NCI-H2107 treated with DMSO at 0.1 percent for 48 hours (cell line): ENCODE results near the gene CCNA1.

Experiments
- DNase-seq: peaks from one replicate; lab custom pipeline; 2025; ENCODE audit not compliant: unreplicated experiment; lab: John Stamatoyannopoulos, UW

The CCNA1 gene

DNA sequence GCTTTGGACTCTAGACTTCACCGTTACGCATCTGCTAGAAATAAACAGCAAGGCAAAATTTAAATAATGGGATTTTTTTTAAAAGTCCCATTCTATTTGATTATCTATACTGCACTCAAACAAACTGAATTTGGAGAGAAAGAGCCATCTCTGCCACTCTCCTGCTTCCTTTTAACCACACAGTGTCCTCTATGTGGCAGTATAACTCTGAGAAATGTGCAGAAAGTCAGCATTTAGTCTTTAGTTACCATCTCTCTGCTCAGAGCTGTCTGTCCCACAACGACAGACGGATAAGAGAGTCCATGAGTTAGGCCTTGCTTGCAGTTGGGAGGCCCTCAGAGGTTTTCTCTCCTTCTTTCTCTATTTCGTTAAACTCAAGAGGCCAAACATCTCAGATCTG is 21.2 kb downstream of the CCNA1 start:
- DNase-seq = no peak

DNA sequence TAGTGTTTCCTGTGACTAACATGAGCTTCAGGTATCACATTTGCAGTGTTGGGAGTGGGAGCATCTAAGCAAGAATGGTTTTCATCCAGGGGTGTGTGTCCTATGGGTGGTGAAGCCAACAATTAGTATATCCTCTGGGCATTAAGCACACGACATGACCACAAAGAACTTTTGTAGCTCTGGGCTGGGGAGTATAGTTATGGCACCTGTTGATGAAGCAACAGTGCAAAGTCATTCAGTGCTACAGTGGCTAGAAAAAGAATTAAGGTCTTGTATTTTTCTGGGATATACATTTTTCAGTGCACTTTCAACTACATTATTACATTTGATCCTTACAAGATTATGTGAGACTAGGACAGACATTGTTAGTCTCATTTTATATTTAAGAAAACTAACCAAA is 21.8 kb downstream of the CCNA1 start:
- DNase-seq = no peak

DNA sequence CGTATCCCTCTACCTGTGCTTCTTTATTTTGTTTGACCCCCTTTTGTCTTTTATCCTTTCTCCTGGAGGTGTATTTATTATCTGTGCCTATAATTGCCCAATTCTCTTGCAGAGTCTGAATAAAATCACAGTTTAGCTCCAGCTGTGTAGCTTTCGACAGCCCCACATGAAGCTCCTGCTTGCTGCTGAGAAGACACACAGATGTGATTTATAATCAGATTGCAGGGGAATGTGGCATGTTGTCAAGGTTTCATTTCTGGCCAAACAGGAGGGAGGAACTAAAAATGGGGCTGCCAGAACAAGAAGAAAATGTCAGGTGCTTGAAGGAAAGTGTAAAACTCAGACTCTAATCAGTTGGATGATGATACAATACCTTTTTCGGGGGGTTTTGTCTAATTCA is 22.7 kb downstream of the CCNA1 start:
- no peak for DNase-seq

DNA sequence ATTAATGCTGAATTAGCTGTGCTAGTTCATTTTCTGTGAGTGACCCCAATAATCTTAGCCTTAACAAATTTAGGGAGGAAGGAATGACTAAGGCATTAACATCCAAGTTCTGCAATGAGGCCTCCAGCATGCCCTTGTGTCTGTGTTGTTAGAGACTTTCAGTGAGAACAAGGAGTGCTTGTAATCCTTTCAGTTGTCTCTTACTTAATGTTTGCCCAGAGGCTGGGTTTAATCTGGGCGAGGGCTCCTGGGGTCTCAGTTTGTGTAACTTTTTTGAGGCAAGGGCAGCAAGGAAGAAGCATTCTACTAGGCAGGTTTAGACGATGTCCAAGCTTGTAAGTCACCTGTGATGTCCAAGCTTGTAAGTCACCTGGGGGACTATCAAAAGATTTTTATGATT is 24.3 kb downstream of the CCNA1 start:
- DNase-seq = no peak

DNA sequence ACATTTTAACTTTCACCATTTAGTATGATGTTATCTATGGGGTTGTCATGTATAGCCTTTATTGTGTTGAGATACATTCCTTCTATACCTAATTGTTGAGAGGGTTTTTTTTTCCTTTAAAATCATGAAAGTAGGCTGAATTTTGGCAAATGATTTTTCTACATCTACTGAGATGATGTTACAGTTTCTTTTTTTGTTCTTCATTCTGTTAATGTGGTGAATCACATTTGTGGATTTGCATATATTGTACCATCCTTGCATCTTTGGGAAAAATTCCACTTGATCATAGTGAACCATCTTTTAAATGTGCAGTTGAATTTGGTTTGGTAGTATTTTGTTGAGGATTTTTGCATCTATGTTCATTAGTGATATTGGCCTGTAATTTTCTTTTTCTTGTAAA is 29.2 kb downstream of the CCNA1 start:
- DNase-seq = no peak

DNA sequence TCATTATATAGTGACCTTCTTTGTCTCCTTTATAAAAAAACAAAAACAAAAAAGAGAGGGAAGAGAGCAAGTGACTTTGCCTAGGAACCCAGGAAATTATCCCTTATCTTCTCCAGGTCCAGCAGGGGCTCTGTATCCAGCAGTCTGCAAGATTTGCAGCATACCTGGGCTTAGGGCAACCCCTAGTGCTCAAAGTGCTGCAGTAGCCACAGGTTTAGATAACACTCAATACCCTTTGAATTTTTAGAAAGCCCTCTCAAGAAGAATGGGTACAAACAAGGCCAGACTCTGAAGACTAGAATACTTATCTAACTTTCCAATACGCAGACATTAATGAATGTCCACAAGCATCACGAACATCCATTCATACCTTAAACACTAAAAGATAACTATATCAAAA is 43.2 kb downstream of the CCNA1 start:
- DNase-seq = no peak

DNA sequence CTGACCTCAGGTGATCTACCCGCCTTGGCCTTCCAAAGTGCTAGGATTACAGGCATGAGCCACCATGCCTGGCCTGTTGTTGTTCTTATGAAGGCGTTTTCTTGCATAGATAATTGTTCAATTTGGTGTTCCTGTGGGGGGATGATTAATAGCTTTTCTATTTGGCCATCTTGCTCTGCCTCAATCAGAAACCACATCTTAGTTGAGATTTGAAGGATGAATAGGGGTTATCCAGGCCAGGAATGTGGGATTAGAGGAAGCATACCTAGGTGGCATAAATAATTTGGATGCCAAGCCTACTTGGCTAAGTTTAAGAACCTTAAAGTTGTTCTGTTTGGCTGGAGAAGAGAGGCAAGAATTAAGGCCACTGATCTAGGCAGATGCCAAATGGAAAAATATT is 44.4 kb downstream of the CCNA1 start:
- no peak for DNase-seq

DNA sequence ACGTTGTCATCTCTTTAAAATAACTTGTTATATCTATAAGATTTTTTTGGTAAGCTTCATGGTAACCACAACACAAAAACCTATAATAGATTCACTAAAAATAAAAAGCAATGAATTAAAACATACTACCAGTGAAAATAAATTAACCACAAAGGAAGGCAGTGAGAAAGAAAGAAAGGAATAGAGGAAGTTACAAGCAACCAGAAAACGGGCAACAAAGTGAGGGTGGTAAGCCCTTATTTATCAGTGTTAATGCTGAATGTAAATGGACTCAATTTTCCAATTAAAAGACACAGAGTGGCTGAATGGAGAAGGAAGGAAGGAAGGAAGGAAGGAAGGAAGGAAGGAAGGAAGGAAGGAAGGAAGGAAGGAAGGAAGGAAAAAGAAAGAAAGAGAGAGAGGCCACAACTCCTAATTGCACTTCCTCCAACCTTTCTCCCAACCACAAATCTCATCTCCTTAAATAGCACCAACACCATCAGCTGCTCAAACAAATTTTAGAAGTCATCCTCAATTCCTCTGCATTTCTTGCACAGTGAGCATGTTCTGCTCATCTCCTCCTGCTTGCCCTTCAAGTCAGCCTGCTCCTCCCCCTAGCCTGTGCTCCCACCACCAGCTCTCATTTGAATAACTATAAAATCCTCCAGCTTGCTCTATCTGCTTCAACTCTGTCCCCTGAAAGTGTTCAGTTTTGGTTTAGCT is 48.6 kb downstream of the CCNA1 start:
- DNase-seq = no peak

DNA sequence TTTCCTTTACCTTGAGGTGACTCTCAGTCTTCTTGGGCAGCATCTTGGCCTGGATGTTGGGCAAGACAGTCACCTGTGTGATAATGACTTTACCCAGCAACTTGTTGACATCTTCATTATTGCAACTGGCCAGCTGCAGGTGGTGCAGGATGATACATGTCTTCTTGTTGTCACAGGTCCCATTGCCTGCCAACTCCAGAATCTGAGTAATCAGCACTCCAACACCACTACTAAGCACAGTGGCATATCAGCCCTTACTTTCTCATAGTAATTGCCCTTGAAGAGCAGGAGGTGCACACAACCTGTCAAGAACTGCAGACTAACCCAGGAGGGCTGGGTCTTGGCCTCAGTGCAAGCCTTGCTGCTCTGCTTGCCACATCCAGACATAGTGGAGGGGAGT is 57.8 kb downstream of the CCNA1 start:
- no peak for DNase-seq
